HepG2 (cell line): ENCODE measurements around the gene OR7G2. TPM values are rescaled to one million over a fixed set of nuclear protein-coding genes. Genes with fewer than 3 reads are reported as not detected.

Source experiments
- AFF4 ChIP-seq: sonication (generic); formaldehyde crosslinking; IDR thresholded peaks from 2 replicates; pipeline ENCODE4 v1.4.0; 2020; ENCODE audit warnings: missing genetic modification reagents
- ELF4 ChIP-seq: sonication (generic); formaldehyde crosslinking; IDR thresholded peaks from 2 replicates; pipeline ENCODE4 v1.5.0; 2020; ENCODE audit warnings: missing genetic modification reagents, mild to moderate bottlenecking, moderate library complexity, borderline replicate concordance
- HNF1A ChIP-seq, 2 experiments: sonication (generic) in 1 of 2; formaldehyde crosslinking in 1 of 2; IDR thresholded peaks; 2 replicates each; pipeline versions ENCODE4 v1.4.0 to v1.6.1; 2016 to 2020; ENCODE audit warnings: borderline replicate concordance in 1 of 2, low read depth in 1 of 2, mild to moderate bottlenecking in 1 of 2, missing genetic modification reagents in 1 of 2
- IKZF5 ChIP-seq: IDR thresholded peaks from 2 replicates; pipeline ENCODE4 v1.6.1; 2018; ENCODE audit warnings: missing genetic modification reagents, mild to moderate bottlenecking, missing compliant biosample characterization
- MYC ChIP-seq: sonication (generic); formaldehyde crosslinking; IDR thresholded peaks from 2 replicates; pipeline ENCODE4 v1.9.0; 2021; ENCODE audit warnings: missing genetic modification reagents, borderline replicate concordance
- NR2F1 ChIP-seq, 2 experiments: fragments of 450-650 bp in 1 of 2; formaldehyde crosslinking in 1 of 2; IDR thresholded peaks; 2 replicates each; pipeline versions ENCODE4 v1.5.0 to v1.6.1; 2016 to 2020; ENCODE audit warnings: mild to moderate bottlenecking in 1 of 2, missing compliant biosample characterization in 1 of 2, missing genetic modification reagents in 1 of 2, moderate library complexity in 1 of 2
- SUZ12 ChIP-seq: fragments of 150-350 bp; IDR thresholded peaks from 2 replicates; pipeline ENCODE4 v1.6.1; 2014; ENCODE audit warnings: low read depth, low read length
- UBTF ChIP-seq: sonication (generic); formaldehyde crosslinking; IDR thresholded peaks from 2 replicates; pipeline ENCODE4 v1.4.0; 2020; ENCODE audit warnings: mild to moderate bottlenecking, missing genetic modification reagents
- XRCC5 ChIP-seq: fragments of 200-400 bp; formaldehyde crosslinking; optimal IDR thresholded peaks from 2 replicates; pipeline ENCODE3; 2017; ENCODE audit warnings: mild to moderate bottlenecking, low read length
- ZNF672 ChIP-seq: sonication (generic); formaldehyde crosslinking; IDR thresholded peaks from 2 replicates; pipeline ENCODE4 v1.8.1; 2022; ENCODE audit warnings: missing genetic modification reagents
- polyA plus RNA-seq, 8 experiments: library from polyadenylated mRNA; depleted of rRNA in 3 of 8; stranded (reverse) in 7 of 8; unstranded in 1 of 8; fragments of >200 nt; fragmentation: Illumina TruSeq in 4 of 8; extraction: Trizol in 4 of 8; gene quantifications; 2 replicates each; pipeline versions ENCODE4 v1.2.1 to v1.2.3, GENCODE V29; 2011 to 2016; ENCODE audit warnings: low read depth in 4 of 8, missing spikeins in 1 of 8, mixed read lengths in 1 of 8; ENCODE audit not compliant: insufficient read depth in 1 of 8
- total RNA-seq, 5 experiments: library from RNA; depleted of rRNA; stranded (reverse); fragments of >200 nt; fragmentation: Illumina TruSeq; extraction: Trizol; gene quantifications; 2 replicates each; pipeline ENCODE4 v1.2.3, GENCODE V29; 2016; ENCODE audit warnings: low read depth in 1 of 5
- TF ChIP-seq, protein P1 (sequence below): sonication (generic); formaldehyde crosslinking; IDR thresholded peaks from 2 replicates; pipeline ENCODE4 v1.5.0; 2020; ENCODE audit warnings: missing genetic modification reagents, mild to moderate bottlenecking, borderline replicate concordance

The OR7G2 gene
- total and polyA plus RNA-seq, 2 of the 13 experiments (the other 11 are each of a cell fraction or from before 2014, with no cell fraction given), result not detected

DNA sequence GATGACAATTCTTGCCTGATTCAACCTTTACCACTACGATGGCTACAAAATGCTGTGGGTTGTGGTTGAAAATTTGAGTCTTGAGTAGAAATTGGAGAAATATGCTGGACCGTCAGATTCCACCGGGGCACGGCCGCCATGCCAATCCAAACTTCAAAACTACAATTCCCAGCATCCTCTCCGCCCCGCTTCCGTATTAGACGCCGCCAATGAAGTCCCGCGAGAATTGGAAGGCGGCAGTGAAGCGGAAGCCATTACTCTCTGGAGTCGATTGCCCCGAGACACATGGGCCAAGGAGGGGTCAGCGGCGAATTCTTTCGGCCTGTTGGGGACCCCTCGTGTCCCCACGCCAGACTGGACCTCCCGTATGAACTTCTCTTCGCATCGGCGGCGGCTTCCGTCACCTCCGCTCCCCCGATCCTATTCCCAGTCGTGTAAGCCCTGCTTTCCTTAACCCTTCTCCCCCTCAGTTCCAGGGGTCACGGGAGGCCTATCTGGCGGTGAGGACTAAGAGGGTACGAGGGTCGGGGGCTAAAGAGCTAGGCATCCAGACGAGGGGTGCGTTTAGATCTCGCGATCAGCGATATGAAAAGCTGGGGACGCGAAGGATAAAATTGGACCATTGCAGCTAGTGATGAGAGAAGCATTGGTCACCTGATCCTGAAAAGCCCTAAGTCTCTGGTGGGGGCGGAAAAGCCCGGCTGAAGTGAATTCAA lies 33.0 kb upstream of the OR7G2 start, which contains the start of gene ZNF317 (continued):
- peak; percentile 73; the same call in 1 of the 2 replicates for TF ChIP-seq IKZF5
- TF ChIP-seq SUZ12, result peak; percentile 79
- TF ChIP-seq NR2F1 (CRISPR knock-in tag; IDR thresholded peaks at IDR 0.05), result peak; percentile 30 to 58; a peak in 3 of 4 replicates
- TF ChIP-seq MYC (CRISPR knock-in tag), result peak; percentile 91
- TF ChIP-seq UBTF (CRISPR knock-in tag), result peak; percentile 66
- TF ChIP-seq, protein P1, sequence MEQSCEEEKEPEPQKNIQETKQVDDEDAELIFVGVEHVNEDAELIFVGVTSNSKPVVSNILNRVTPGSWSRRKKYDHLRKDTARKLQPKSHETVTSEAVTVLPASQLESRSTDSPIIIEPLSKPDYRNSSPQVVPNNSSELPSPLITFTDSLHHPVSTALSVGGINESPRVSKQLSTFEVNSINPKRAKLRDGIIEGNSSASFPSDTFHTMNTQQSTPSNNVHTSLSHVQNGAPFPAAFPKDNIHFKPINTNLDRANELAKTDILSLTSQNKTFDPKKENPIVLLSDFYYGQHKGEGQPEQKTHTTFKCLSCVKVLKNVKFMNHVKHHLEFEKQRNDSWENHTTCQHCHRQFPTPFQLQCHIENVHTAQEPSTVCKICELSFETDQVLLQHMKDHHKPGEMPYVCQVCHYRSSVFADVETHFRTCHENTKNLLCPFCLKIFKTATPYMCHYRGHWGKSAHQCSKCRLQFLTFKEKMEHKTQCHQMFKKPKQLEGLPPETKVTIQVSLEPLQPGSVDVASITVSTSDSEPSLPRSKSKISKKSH (CRISPR knock-in tag), result peak; percentile 80
- TF ChIP-seq AFF4 (CRISPR knock-in tag), result no peak
- TF ChIP-seq HNF1A (IDR thresholded peaks at IDR 0.05; ENCODE audit: low read depth), result 0 out of 2 replicates have a peak, but pooled peaks have one; percentile 39
- no peak; the same call in 1 of the 2 replicates for TF ChIP-seq HNF1A (CRISPR knock-in tag; IDR thresholded peaks at IDR 0.05; ENCODE audit: borderline replicate concordance)
- TF ChIP-seq ELF4 (CRISPR knock-in tag), result peak; percentile 100
- TF ChIP-seq XRCC5, result peak; percentile 47
- no peak for TF ChIP-seq ZNF672 (CRISPR knock-in tag)
